HepG2 (cell line): Measurements from ENCODE around the gene ARHGAP19. TPM values are rescaled to one million over a fixed set of nuclear protein-coding genes. Genes with fewer than 3 reads are reported as not detected.

ENCODE experiments used
- ATAC-seq: fragments of 200-7000 bp; cut with Tn5 transposase; 3 replicates; pipeline ENCODE4 v1.9.1; 2020; ENCODE audit warnings: mild to moderate bottlenecking, moderate library complexity
- BruUV-seq: library from RNA; stranded (reverse); fragments of 400-500 nt; replicated peaks from 2 replicates; lab custom pipeline; 2021; lab: Mats Ljungman, UMichigan
- CTCF ChIA-PET: fragments of 300-600 bp; formaldehyde crosslinking; extraction: SDS; loops from one replicate; lab custom pipeline; 2021; ENCODE audit warnings: low total read pairs, inconsistent platforms, low intra/inter-chr PET ratio; lab: Yijun Ruan, JAX
- POLR2A ChIA-PET: fragments of 350-600 bp; sonication (Branson Sonifier 250); formaldehyde crosslinking; loops from one replicate; lab custom pipeline; 2020; ENCODE audit warnings: antibody characterized with exemption, inconsistent platforms; lab: Yijun Ruan, JAX
- DNase-seq: peaks from one replicate; pipeline ENCODE4 v3.0.0-alpha.2; 2015; ENCODE audit warnings: low spot score
- FAIRE-seq: peaks from 3 replicates; lab custom pipeline; 2011; peaks lifted over from hg19 to GRCh38; lab: Jason Lieb, UNC
- H2AFZ ChIP-seq: one replicate; pipeline ENCODE4 v1.6.1; 2011; ENCODE audit warnings: low read length, inconsistent platforms
- H3K27ac ChIP-seq: fragments of 300-600 bp; 3 replicates; pipeline ENCODE4 v1.8.0; 2011; ENCODE audit warnings: mixed run types, mild to moderate bottlenecking, mixed read lengths, low read length, inconsistent platforms; ENCODE audit not compliant: insufficient read depth; ENCODE audit errors: extremely low read length
- H3K27me3 ChIP-seq, 2 experiments: fragments of 200-600 bp in 1 of 2; 2 replicates in 1 of 2; 3 replicates in 1 of 2; pipeline versions ENCODE4 v1.6.0 to v1.8.0; 2011; ENCODE audit warnings: low read length in 2 of 2, mild to moderate bottlenecking in 2 of 2, moderate library complexity in 2 of 2, inconsistent platforms in 1 of 2; ENCODE audit not compliant: insufficient read depth in 2 of 2, control insufficient read depth in 1 of 2
- H3K36me3 ChIP-seq, 2 experiments: fragments of 200-600 bp in 1 of 2; replicated peaks in 1 of 2; 2 replicates in 1 of 2; 3 replicates in 1 of 2; pipeline versions ENCODE4 v1.5.1 to v1.8.0; 2011; ENCODE audit warnings: low read length in 2 of 2, inconsistent platforms in 1 of 2; ENCODE audit not compliant: insufficient read depth in 2 of 2, control insufficient read depth in 1 of 2
- H3K4me1 ChIP-seq: 2 replicates; pipeline ENCODE4 v1.5.1; 2012; ENCODE audit warnings: low read length, inconsistent platforms; ENCODE audit not compliant: insufficient read depth
- H3K4me2 ChIP-seq: 2 replicates; pipeline ENCODE4 v1.6.0; 2011; ENCODE audit warnings: low read depth, low read length, inconsistent platforms
- H3K4me3 ChIP-seq, 3 experiments: fragments of 200-600 bp in 1 of 3; sonication (generic), shearing (Covaris generic) in 1 of 3; replicated peaks in 1 of 3; 2 replicates each; pipeline ENCODE4 v1.5.1; 2011 to 2016; ENCODE audit warnings: low read length in 3 of 3, inconsistent platforms in 2 of 3, low read depth in 2 of 3, mild to moderate bottlenecking in 2 of 3, control low read depth in 1 of 3, mixed read lengths in 1 of 3; ENCODE audit not compliant: insufficient read depth in 1 of 3
- H3K79me2 ChIP-seq: one replicate; pipeline ENCODE4 v1.6.1; 2011; ENCODE audit warnings: low read length, inconsistent platforms; ENCODE audit not compliant: insufficient read depth
- H3K9ac ChIP-seq: 2 replicates; pipeline ENCODE4 v1.6.0; 2011; ENCODE audit warnings: mild to moderate bottlenecking, low read depth, low read length, inconsistent platforms; ENCODE audit not compliant: insufficient read depth
- H3K9me3 ChIP-seq: 2 replicates; pipeline ENCODE4 v1.5.1; 2012; ENCODE audit warnings: mild to moderate bottlenecking, low read length
- H4K20me1 ChIP-seq: 2 replicates; pipeline ENCODE4 v1.6.0; 2011; ENCODE audit warnings: inconsistent platforms, mild to moderate bottlenecking, low read length, moderate library complexity; ENCODE audit not compliant: insufficient read depth
- CENPT ChIP-seq: sonication (generic); formaldehyde crosslinking; IDR thresholded peaks from 2 replicates; pipeline ENCODE4 v1.8.0; 2022; ENCODE audit warnings: low read depth, mild to moderate bottlenecking, moderate library complexity, missing genetic modification reagents
- HMGA1 ChIP-seq: sonication (generic); formaldehyde crosslinking; conservative IDR thresholded peaks from 2 replicates; pipeline ENCODE4 v1.4.0; 2020; ENCODE audit warnings: missing genetic modification reagents
- SRY ChIP-seq: sonication (generic); formaldehyde crosslinking; IDR thresholded peaks from 2 replicates; pipeline ENCODE4 v1.8.0; 2022; ENCODE audit warnings: mild to moderate bottlenecking, missing genetic modification reagents
- TSC22D2 ChIP-seq: sonication (generic); formaldehyde crosslinking; IDR thresholded peaks from 2 replicates; pipeline ENCODE4 v1.5.1; 2020; ENCODE audit warnings: missing genetic modification reagents, mild to moderate bottlenecking, borderline replicate concordance
- ZNF430 ChIP-seq: sonication (generic); formaldehyde crosslinking; IDR thresholded peaks from 2 replicates; pipeline ENCODE4 v1.9.0; 2021; ENCODE audit warnings: mild to moderate bottlenecking, missing genetic modification reagents
- ZNF572 ChIP-seq: sonication (generic); formaldehyde crosslinking; IDR thresholded peaks from 2 replicates; pipeline ENCODE4 v1.5.1; 2020; ENCODE audit warnings: mild to moderate bottlenecking, missing genetic modification reagents
- ZNF678 ChIP-seq: sonication (generic); formaldehyde crosslinking; IDR thresholded peaks from 2 replicates; pipeline ENCODE4 v1.4.0; 2020; ENCODE audit warnings: mild to moderate bottlenecking, missing genetic modification reagents
- ZNF780A ChIP-seq: sonication (generic); formaldehyde crosslinking; IDR thresholded peaks from 2 replicates; pipeline ENCODE4 v1.8.0; 2022; ENCODE audit warnings: mild to moderate bottlenecking, missing genetic modification reagents, moderate library complexity
- WGBS: methylation state at CpG from one replicate; pipeline ENCODE4 v1.1.6; 2017; ENCODE audit warnings: low lambda C conversion rate; 5-methylcytosine and 5-hydroxymethylcytosine counted together
- in situ Hi-C: cut with HindIII; loops from 2 replicates; pipeline ENCODE4 v1.10.0; 2017; ENCODE audit warnings: low pct_unique_long_range_greater_than_20kb; ENCODE audit not compliant: extremely low pct_ligation_motif_present
- intact Hi-C: fragments of 100-400 bp; cut with micrococcal nuclease; formaldehyde crosslinking; loops from one replicate; pipeline ENCODE4 v1.10.0; 2022; ENCODE audit not compliant: unreplicated experiment
- polyA plus RNA-seq, 8 experiments: library from polyadenylated mRNA; depleted of rRNA in 3 of 8; stranded (reverse) in 7 of 8; unstranded in 1 of 8; fragments of >200 nt; fragmentation: Illumina TruSeq in 4 of 8; extraction: Trizol in 4 of 8; gene quantifications; 2 replicates each; pipeline versions ENCODE4 v1.2.1 to v1.2.3, GENCODE V29; 2011 to 2016; ENCODE audit warnings: low read depth in 4 of 8, missing spikeins in 1 of 8, mixed read lengths in 1 of 8; ENCODE audit not compliant: insufficient read depth in 1 of 8
- total RNA-seq, 5 experiments: library from RNA; depleted of rRNA; stranded (reverse); fragments of >200 nt; fragmentation: Illumina TruSeq; extraction: Trizol; gene quantifications; 2 replicates each; pipeline ENCODE4 v1.2.3, GENCODE V29; 2016; ENCODE audit warnings: low read depth in 1 of 5
- TF ChIP-seq, protein P1 (sequence below): sonication (generic); formaldehyde crosslinking; IDR thresholded peaks from 2 replicates; pipeline ENCODE4 v1.5.0; 2020; ENCODE audit warnings: mild to moderate bottlenecking, low read depth, missing genetic modification reagents, borderline replicate concordance
- TF ChIP-seq, protein P2 (sequence below): sonication (generic); formaldehyde crosslinking; IDR thresholded peaks from 2 replicates; pipeline ENCODE4 v1.4.0; 2020; ENCODE audit warnings: low read depth, mild to moderate bottlenecking, missing genetic modification reagents
- TF ChIP-seq, protein P3 (sequence below): sonication (generic); formaldehyde crosslinking; IDR thresholded peaks from 2 replicates; pipeline ENCODE4 v1.8.0; 2022; ENCODE audit warnings: mild to moderate bottlenecking, missing genetic modification reagents, moderate library complexity
- TF ChIP-seq, protein P4 (sequence below): sonication (generic); formaldehyde crosslinking; IDR thresholded peaks from 2 replicates; pipeline ENCODE4 v1.5.0; 2020; ENCODE audit warnings: mild to moderate bottlenecking, missing genetic modification reagents
- TF ChIP-seq, protein P5 (sequence below): sonication (generic); formaldehyde crosslinking; IDR thresholded peaks from 2 replicates; pipeline ENCODE4 v1.4.0; 2020; ENCODE audit warnings: missing genetic modification reagents

ARHGAP19 gene
- total and polyA plus RNA-seq, 2 of the 13 experiments (the other 11 are each of a cell fraction or from before 2014, with no cell fraction given), result 7.6 to 10.0 TPM

DNA sequence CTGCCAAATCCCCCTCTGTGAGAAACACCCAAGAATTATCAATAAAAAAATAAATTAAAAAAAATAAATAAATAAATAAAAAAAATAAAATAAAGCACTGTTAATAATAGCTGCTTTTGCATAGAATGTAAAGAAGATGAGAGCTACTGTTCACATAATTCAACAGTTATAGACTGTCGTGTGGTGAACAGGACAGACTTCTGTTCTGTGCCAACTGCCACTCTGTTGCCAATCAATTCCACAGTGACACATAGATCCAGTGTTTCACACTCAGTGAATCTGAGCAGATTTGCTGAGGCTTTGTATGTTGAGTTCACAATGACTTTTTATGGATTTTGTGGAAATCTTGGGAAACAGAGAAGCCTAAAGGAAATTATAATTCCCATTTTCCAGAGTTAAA is 14.9 kb downstream of the ARHGAP19 start:
- Histone ChIP-seq H3K9ac (no peak overlapping the region), H2AFZ (no peak overlapping the region), H4K20me1 (no peaks in the 10 kb centered on the region), H3K4me2 (no peak overlapping the region), H3K4me3 (no peak overlapping the region), H3K27ac (no peak overlapping the region), H3K36me3 (no peaks in the 10 kb centered on the region), H3K9me3 (no peaks in the 10 kb centered on the region), H3K79me2 (peaks cover 5% of the 10 kb centered on the region), H3K4me1 (peaks cover 29% of the 10 kb centered on the region), H3K27me3 (no peaks in the 10 kb centered on the region)
- intact Hi-C loops (no loop called here), in situ Hi-C loops (no loop called here)
- ATAC-seq (no peak), DNase-seq (no peak), FAIRE-seq (no peak)
- WGBS, result 100% methylated on average over 1 of the region's 1 CpG
- TF ChIP-seq, protein P1, sequence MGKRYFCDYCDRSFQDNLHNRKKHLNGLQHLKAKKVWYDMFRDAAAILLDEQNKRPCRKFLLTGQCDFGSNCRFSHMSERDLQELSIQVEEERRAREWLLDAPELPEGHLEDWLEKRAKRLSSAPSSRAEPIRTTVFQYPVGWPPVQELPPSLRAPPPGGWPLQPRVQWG (CRISPR knock-in tag), result no peak
- TF ChIP-seq, protein P2, sequence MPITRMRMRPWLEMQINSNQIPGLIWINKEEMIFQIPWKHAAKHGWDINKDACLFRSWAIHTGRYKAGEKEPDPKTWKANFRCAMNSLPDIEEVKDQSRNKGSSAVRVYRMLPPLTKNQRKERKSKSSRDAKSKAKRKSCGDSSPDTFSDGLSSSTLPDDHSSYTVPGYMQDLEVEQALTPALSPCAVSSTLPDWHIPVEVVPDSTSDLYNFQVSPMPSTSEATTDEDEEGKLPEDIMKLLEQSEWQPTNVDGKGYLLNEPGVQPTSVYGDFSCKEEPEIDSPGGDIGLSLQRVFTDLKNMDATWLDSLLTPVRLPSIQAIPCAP, result no peak
- TF ChIP-seq, protein P3, sequence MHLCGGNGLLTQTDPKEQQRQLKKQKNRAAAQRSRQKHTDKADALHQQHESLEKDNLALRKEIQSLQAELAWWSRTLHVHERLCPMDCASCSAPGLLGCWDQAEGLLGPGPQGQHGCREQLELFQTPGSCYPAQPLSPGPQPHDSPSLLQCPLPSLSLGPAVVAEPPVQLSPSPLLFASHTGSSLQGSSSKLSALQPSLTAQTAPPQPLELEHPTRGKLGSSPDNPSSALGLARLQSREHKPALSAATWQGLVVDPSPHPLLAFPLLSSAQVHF (CRISPR knock-in tag), result no peak
- no TSS peak for BruUV-seq
- POLR2A ChIA-PET, result no interaction called here
- CTCF ChIA-PET, result interaction anchor here (3.1 kb wide), 1 partner anchor 78 kb away, joined by 15 read pairs; no protein-coding TSS in a partner anchor

DNA sequence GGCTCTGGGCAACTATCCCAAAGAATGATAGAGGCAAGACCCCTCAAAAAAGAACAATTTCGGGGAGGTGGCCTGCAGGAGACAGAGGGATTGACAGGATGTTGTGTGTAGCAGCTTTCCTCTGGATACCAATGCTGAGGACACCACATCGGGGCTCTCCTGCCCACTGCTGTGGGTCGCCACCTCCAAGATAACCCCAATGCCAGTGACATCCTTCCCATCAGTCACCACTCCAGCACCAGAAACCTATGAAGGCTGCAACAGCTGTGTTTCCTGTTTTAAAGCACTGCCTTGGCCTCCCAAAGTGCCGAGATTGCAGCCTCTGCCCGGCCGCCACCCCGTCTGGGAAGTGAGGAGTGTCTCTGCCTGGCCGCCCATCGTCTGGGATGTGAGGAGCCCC is 17.6 kb downstream of the ARHGAP19 start:
- Histone ChIP-seq H3K36me3 (no peaks in the 10 kb centered on the region), H3K27ac (no peak overlapping the region), H3K4me1 (peaks cover 24% of the 10 kb centered on the region), H3K79me2 (peaks cover 3% of the 10 kb centered on the region), H3K9me3 (no peaks in the 10 kb centered on the region), H3K4me2 (no peak overlapping the region), H3K9ac (no peak overlapping the region), H4K20me1 (no peaks in the 10 kb centered on the region), H2AFZ (no peak overlapping the region), H3K4me3 (no peak overlapping the region), H3K27me3 (no peaks in the 10 kb centered on the region)
- ChIA-PET POLR2A (no interaction called here), CTCF (no interaction called here)
- intact Hi-C loops, result no loop called here
- ATAC-seq (no peak), DNase-seq (no peak), FAIRE-seq (no peak)
- 82% methylated on average over 3 of the region's 9 CpGs for WGBS
- no TSS peak for BruUV-seq
- in situ Hi-C loops, result no loop called here
- TF ChIP-seq CENPT (no peak), HMGA1 (CRISPR knock-in tag) (no peak), ZNF430 (CRISPR knock-in tag) (no peak), ZNF780A (CRISPR knock-in tag) (no peak), ZNF572 (no peak), ZNF678 (no peak), SRY (CRISPR knock-in tag) (no peak), TSC22D2 (no peak)
- TF ChIP-seq, protein P4, sequence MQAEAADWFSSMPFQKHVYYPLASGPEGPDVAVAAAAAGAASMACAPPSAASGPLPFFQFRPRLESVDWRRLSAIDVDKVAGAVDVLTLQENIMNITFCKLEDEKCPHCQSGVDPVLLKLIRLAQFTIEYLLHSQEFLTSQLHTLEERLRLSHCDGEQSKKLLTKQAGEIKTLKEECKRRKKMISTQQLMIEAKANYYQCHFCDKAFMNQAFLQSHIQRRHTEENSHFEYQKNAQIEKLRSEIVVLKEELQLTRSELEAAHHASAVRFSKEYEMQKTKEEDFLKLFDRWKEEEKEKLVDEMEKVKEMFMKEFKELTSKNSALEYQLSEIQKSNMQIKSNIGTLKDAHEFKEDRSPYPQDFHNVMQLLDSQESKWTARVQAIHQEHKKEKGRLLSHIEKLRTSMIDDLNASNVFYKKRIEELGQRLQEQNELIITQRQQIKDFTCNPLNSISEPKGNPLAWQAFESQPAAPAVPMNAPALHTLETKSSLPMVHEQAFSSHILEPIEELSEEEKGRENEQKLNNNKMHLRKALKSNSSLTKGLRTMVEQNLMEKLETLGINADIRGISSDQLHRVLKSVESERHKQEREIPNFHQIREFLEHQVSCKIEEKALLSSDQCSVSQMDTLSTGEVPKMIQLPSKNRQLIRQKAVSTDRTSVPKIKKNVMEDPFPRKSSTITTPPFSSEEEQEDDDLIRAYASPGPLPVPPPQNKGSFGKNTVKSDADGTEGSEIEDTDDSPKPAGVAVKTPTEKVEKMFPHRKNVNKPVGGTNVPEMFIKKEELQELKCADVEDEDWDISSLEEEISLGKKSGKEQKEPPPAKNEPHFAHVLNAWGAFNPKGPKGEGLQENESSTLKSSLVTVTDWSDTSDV (CRISPR knock-in tag), result no peak
- TF ChIP-seq, protein P5, sequence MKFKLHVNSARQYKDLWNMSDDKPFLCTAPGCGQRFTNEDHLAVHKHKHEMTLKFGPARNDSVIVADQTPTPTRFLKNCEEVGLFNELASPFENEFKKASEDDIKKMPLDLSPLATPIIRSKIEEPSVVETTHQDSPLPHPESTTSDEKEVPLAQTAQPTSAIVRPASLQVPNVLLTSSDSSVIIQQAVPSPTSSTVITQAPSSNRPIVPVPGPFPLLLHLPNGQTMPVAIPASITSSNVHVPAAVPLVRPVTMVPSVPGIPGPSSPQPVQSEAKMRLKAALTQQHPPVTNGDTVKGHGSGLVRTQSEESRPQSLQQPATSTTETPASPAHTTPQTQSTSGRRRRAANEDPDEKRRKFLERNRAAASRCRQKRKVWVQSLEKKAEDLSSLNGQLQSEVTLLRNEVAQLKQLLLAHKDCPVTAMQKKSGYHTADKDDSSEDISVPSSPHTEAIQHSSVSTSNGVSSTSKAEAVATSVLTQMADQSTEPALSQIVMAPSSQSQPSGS, result no peak
